MM.1S (cell line): ENCODE results near the gene RGS7.

Experiments
- CTCF ChIP-seq: fragments of 300-600 bp; sonication (generic); IDR thresholded peaks from 2 replicates; pipeline ENCODE4 v1.5.1; 2016; ENCODE audit warnings: antibody characterized with exemption, low read length, mixed read lengths
- EZH2 ChIP-seq: fragments of 300-600 bp; sonication (generic); optimal IDR thresholded peaks from 2 replicates; pipeline ENCODE3; 2017; ENCODE audit warnings: low read depth, mild to moderate bottlenecking, antibody characterized with exemption, low read length, mixed read lengths
- EZH2phosphoT487 ChIP-seq: fragments of 300-600 bp; sonication (generic); IDR thresholded peaks from 2 replicates; pipeline ENCODE4 v1.6.1; 2018; ENCODE audit warnings: antibody characterized with exemption, low read length

- TF ChIP-seq CTCF = no peak
- TF ChIP-seq EZH2 = no peak
- TF ChIP-seq EZH2phosphoT487 = no peak
These were observed 386.8 kb downstream of the RGS7 start for GRCh38 chr1:240970253-240970652.
